Esophagus (tissue), 2 donors: ENCODE results near the gene PRDX6. TPM values are rescaled to one million over a fixed set of nuclear protein-coding genes. Genes with fewer than 3 reads are reported as not detected.

ENCODE experiments used
- H3K27ac ChIP-seq, 2 donors: one replicate each; pipeline ENCODE4 v1.5.1; 2013; ENCODE audit warnings: low read depth in 2 of 2, mild to moderate bottlenecking in 2 of 2, inconsistent platforms in 1 of 2, low read length in 1 of 2, moderate library complexity in 1 of 2
- H3K27me3 ChIP-seq, 2 donors: one replicate each; pipeline ENCODE4 v1.6.1; 2013; ENCODE audit warnings: low read length in 2 of 2, control low read depth in 1 of 2, mild to moderate bottlenecking in 1 of 2; ENCODE audit not compliant: insufficient read depth in 2 of 2, control insufficient read depth in 1 of 2
- H3K36me3 ChIP-seq, 2 donors: one replicate each; pipeline ENCODE4 v1.6.1; 2013; ENCODE audit warnings: low read length in 1 of 2; ENCODE audit not compliant: control insufficient read depth in 2 of 2, insufficient read depth in 2 of 2
- H3K4me1 ChIP-seq, 2 donors: one replicate each; pipeline ENCODE4 v1.6.1; 2013; ENCODE audit warnings: low read length in 1 of 2; ENCODE audit not compliant: control insufficient read depth in 2 of 2, insufficient read depth in 2 of 2
- H3K4me3 ChIP-seq, 2 donors: one replicate each; pipeline ENCODE4 v1.5.1; 2013; ENCODE audit warnings: low read length in 2 of 2, mild to moderate bottlenecking in 2 of 2, low read depth in 1 of 2, moderate library complexity in 1 of 2
- H3K9me3 ChIP-seq, 2 donors: one replicate each; pipeline ENCODE4 v1.6.1; 2013; ENCODE audit warnings: mild to moderate bottlenecking in 2 of 2, low read depth in 1 of 2, low read length in 1 of 2, moderate library complexity in 1 of 2; ENCODE audit not compliant: control insufficient read depth in 2 of 2, insufficient read depth in 1 of 2
- WGBS, 2 donors: extraction: QIAGEN DNeasy Blood & Tissue Kit; methylation state at CpG; one replicate each; pipeline ENCODE4 v1.1.7; 2013; 5-methylcytosine and 5-hydroxymethylcytosine counted together
- polyA plus RNA-seq, 2 donors: library from polyadenylated mRNA; stranded (reverse); fragments of 200-250 nt; gene quantifications; one replicate each; pipeline ENCODE4 v1.2.3, GENCODE V29; 2013
- donor health status: healthy with polysubstance abuse.
- donor health status: Bipolar disorder and iron deficiency.

Gene PRDX6
- polyA plus RNA-seq, 2 donors, result 198 to 221 TPM

GRCh38 chr1:173527151-173527826 lies 50.2 kb downstream of the PRDX6 start:
- H3K4me1 ChIP-seq, result no peaks in the 10 kb centered on the region
- H3K27me3 ChIP-seq, result no peaks in the 10 kb centered on the region
- H3K4me3 ChIP-seq, result no peak overlapping the region
- no peaks in the 10 kb centered on the region for H3K9me3 ChIP-seq
- H3K36me3 ChIP-seq, result no peaks in the 10 kb centered on the region
- H3K27ac ChIP-seq, result no peak overlapping the region
- WGBS, 2 donors, result 60 to 62% methylated on average over 3 of the region's 3 CpGs

GRCh38 chr1:173529106-173529505 lies 52.0 kb downstream of the PRDX6 start:
- 67 to 74% methylated on average over 4 of the region's 4 CpGs for WGBS, 2 donors
- Histone ChIP-seq H3K4me1 (no peaks in the 10 kb centered on the region), H3K27me3 (no peaks in the 10 kb centered on the region), H3K36me3 (no peaks in the 10 kb centered on the region), H3K27ac (no peak overlapping the region), H3K4me3 (no peak overlapping the region), H3K9me3 (no peaks in the 10 kb centered on the region)

- H3K27ac ChIP-seq, result no peak overlapping the region
- H3K27me3 ChIP-seq, result no peaks in the 10 kb centered on the region
- no peaks in the 10 kb centered on the region for H3K9me3 ChIP-seq
- no peaks in the 10 kb centered on the region for H3K36me3 ChIP-seq
- WGBS, 2 donors, result 67 to 69% methylated on average over 4 of the region's 4 CpGs
- no peaks in the 10 kb centered on the region for H3K4me1 ChIP-seq
- no peak overlapping the region for H3K4me3 ChIP-seq
These were observed 53.9 kb downstream of the PRDX6 start for GRCh38 chr1:173530795-173531693.

- Histone ChIP-seq H3K9me3 (no peaks in the 10 kb centered on the region), H3K4me3 (no peak overlapping the region), H3K4me1 (no peaks in the 10 kb centered on the region), H3K27me3 (no peaks in the 10 kb centered on the region), H3K36me3 (no peaks in the 10 kb centered on the region), H3K27ac (no peak overlapping the region)
These were observed 55.1 kb downstream of the PRDX6 start for GRCh38 chr1:173532237-173532636.

DNA sequence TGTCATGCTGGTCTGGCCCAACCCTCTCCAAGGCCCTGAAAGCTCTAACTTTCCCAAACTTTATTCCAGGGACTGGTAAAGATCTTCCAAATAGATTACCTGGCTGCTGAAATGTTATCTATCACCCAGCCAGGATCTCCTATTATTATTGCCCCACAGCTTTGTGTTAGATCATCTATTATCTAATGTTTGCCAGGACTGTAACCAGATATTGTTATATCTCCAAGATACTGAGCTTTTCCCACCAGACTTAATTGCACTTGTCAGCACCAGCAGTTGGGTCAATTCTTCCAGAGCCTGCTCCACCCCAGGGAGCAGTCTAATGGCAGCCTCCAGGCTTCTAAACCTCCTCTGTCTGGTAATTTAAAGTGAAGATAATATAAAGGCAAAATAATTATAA lies 59.1 kb downstream of the PRDX6 start:
- Histone ChIP-seq H3K9me3 (no peaks in the 10 kb centered on the region), H3K36me3 (no peaks in the 10 kb centered on the region), H3K4me1 (no peaks in the 10 kb centered on the region), H3K27ac (no peak overlapping the region), H3K4me3 (no peak overlapping the region), H3K27me3 (no peaks in the 10 kb centered on the region)

Other genes starting within 250 kb of the PRDX6 start
- gene SLC9C2, start 125.7 kb downstream of the PRDX6 start, polyA plus RNA-seq, result not detected
- gene TEX50, start 158.0 kb downstream of the PRDX6 start, polyA plus RNA-seq, result not detected
- not detected for gene ANKRD45, start 192.5 kb downstream of the PRDX6 start, polyA plus RNA-seq
- 1 to 10 TPM; 3.8 to 8.2 TPM for gene KLHL20, start 237.6 kb downstream of the PRDX6 start, polyA plus RNA-seq